ENCODE results near the gene MAP7D1.
"Not testable (repeated sequence)": the region's sequence is repeated elsewhere in the genome, so short reads cannot be mapped to it uniquely, and the experiment has no call there.

Gene MAP7D1

DNA sequence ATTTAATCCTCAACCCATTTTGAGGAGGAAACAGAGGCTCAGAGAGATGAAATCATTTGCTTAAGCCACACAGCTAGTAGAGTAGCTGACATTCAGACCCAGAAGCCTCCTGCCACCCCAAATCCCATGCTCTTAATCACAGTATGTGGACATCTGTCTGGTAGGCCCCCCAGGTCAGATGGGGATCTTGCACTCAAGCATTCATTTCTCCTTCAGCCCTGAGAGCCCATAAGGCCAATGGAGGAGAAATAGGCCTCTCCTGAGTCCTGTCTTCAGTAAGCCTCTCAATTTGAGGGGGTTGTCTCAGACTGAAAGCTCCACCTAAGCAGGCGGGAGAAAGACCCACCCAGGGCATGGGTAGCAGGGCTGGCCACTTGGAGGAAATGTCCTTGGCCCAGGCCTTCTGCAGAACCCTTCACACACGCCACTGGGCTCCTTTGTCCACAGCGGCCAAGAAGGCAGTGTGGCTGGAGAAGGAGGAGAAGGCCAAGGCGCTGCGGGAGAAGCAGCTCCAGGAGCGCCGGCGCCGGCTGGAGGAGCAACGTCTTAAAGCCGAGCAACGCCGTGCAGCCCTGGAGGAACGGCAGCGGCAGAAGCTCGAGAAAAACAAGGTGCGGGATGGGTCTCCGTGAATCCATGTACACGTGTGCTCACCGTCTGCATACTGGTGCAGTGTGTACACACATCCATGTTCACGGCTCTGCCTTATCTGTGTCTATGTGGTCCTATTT, 16.2 kb downstream of the MAP7D1 start:
- DNase-seq, result no peak

DNA sequence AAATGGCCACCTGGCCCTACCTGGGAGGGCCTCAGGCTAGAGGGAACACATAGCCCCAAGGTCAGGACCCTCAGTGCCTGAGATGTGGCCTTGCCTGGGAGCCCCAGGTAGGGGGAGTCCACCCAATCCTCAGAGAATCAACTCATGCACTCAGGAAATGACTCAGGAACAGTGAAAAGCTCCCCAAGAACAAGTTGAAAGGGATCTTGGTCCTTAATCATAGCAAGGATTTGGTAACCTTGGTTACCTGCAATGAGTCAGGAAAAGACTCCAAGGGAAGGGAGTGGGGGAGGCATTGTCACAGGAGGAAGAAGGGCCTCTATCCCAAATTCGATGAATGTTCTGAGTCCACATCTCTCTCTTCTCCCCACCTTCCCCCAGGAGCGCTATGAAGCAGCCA, 17.0 kb downstream of the MAP7D1 start:
- no peak for DNase-seq

GRCh38 chr1:36174713-36175112, 18.8 kb downstream of the MAP7D1 start:
- no peak for DNase-seq

GRCh38 chr1:36175137-36176095, 19.5 kb downstream of the MAP7D1 start:
- DNase-seq, result no peak

DNA sequence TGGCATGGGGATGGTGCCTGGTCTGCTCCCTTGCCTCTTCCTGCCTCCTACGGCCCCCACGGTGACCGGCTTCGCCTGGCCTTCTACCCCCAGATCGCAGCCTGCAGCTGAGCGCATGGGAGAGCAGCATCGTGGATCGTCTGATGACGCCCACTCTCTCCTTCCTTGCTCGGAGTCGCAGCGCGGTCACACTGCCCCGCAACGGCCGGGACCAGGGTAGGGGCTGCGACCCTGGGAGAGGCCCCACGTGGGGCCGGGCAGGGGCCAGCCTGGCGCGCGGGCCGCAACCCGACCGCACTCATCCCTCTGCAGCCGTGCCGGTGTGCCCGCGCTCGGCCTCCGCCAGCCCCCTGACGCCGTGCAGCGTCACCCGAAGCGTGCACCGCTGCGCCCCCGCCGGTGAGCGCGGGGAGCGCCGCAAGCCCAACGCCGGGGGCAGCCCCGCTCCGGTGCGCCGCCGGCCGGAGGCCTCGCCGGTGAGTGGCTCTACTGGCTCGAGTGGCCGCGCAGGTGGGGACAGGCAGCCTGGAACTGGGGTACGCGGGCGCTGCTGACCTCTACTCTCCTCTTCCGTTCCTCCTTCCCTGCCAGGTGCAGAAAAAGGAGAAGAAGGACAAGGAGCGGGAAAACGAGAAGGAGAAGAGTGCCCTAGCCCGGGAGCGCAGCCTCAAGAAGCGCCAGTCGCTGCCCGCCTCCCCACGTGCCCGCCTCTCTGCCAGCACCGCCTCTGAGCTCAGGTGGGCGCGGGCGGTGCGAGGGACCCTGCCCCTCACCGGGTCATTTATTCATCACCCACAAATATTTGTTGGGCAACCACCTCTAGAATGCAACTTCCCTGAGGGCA, 20.4 kb downstream of the MAP7D1 start:
- DNase-seq, result peak; percentile 46

GRCh38 chr1:36177589-36178431, 21.9 kb downstream of the MAP7D1 start:
- no peak for DNase-seq

DNA sequence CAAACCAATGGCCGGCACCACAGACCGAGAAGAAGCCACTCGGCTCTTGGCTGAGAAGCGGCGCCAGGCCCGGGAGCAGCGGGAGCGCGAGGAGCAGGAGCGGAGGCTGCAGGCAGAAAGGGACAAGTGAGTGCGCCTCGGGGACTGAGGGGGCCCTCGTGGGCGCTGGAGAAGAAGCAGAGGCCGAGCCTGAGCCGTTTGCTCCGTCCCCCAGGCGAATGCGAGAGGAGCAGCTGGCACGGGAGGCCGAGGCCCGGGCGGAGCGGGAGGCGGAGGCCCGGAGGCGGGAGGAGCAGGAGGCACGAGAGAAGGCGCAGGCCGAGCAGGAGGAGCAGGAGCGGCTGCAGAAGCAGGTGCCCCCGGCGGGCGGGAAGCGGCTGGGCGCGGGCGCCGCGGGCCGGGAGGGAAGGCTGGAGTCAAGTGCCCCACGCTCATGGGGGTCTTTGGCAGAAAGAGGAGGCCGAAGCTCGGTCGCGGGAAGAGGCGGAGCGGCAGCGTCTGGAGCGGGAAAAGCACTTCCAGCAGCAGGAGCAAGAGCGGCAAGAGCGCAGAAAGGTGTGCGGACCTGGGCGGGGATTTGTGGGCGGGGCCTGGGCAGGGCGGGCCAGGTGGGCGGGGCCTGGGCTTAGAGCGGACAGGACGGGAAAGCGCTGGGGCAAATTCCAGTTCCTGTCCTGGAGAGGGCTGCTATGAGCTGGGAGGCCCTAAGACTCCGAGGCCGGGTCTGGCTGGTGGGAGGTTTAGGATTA, 22.7 kb downstream of the MAP7D1 start:
- no peak for DNase-seq

DNA sequence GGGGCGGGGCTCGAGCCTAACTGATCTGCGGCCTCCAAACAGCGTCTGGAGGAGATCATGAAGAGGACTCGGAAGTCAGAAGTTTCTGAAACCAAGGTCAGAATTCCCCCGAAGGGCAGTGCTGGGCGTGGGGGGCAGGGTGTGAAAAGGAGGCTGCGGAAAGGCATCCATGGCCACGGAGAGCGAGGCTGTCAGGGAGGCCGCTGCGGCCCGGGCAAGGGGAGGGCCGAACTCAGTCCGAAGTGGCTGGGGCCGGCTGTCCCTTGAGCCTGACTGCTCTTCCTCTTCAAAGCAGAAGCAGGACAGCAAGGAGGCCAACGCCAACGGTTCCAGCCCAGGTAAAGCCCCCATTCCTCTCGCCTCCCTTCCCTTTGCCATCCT, 23.2 kb downstream of the MAP7D1 start:
- no peak for DNase-seq

GRCh38 chr1:36182734-36183133, 26.8 kb downstream of the MAP7D1 start:
- DNase-seq, result no peak

DNA sequence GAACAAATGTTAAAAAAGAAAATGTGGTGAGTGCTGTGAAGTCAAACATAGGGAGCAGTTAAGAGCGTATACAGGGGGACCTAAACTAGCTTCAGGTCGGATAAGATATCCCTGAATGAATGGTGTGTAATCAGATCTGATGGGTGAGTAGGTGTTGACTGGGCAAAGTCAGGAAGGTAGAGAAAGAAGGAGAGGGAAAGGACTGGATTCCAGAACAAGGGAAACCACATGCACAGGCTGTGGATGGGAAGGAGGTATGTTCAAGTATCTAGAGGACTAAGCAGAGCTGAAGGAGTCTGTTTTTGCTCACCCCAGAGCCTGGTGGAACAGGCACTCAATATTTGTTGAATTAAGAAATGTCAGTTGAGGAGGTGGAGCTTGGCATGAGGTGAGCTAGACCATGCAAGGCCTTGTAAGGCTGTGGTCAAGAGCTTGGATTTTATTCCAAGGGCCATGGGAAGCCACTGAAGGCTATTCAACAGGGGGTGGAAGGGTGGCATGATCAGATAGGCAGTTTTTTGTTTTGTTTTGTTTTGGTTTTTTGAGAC, 27.4 kb downstream of the MAP7D1 start:
- no peak for DNase-seq

DNA sequence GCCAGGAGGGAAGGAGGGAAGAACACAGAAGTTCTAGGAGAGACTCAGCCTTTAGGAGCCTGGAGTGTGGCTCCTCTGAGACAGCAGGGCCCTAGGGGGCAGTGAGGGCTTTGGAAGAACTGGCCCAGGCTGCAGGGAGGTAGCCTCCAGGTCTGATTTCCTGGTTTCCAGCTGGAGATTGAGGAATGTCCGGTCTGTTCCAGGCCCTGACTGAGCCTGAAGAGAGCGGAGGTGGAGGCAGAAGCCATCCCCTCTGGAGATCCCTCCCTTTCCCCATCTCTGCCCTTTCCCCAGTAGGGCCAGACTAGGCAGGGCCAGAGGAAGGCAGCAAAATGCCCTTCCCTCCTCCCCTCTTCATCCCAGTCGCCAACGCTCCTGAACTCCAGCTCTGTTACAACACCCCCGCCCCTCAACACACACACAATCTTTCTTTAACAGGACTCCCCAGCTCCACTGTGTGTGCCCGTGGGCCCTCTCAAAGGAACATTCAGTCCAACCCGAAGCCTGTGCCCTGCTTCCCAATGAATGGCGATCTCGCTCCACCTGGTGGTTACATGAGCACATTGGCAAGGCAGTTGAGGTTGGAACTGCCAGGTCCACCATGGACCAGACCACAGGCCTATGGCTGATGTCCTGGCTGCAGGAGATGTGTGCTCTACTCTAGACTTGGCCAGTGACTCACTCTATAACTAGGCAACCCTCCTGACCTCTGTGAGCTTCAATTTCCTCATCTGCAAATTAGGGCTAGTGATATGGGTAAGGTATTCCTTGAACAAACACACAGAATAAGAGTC, 32.0 kb downstream of the MAP7D1 start:
- peak; percentile 81 for DNase-seq

GRCh38 chr1:36196805-36197204, 40.8 kb downstream of the MAP7D1 start:
- not testable (repeated sequence) for DNase-seq

GRCh38 chr1:36198641-36199040, 42.7 kb downstream of the MAP7D1 start:
- no peak for DNase-seq

- DNase-seq, result no peak
Observed at GRCh38 chr1:36199934-36200741, 44.2 kb downstream of the MAP7D1 start.

- DNase-seq, result no peak
Observed at GRCh38 chr1:36203027-36203553, 47.1 kb downstream of the MAP7D1 start.

GRCh38 chr1:36203554-36204346, 47.8 kb downstream of the MAP7D1 start:
- DNase-seq, result peak; percentile 36

DNA sequence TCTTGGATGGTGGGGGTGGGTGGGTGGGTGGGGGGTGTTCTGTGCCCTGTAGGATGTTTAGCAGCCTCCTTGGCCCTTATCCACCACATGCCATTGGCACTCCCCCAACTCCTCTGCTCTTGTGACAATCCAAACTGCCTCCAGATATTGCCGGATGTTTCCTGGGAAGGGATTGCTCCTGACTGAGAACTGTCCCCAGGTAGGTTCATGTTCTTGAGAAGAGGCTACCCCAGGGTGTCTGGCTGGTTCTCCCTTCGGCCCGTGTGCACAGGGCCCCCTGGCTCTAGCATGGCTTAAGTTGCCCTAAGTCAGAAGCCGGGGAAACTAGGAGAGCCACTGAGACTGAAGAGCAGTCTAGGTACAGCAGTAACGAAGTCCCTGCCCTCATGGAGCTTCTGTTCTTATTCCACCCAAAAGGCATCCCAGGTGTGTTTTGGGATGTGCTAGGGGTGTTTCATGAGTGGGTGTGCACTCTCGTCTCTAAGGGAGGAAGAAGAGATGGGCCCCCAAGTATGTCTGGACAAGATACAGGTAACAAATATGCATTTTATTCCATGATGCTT, 48.5 kb downstream of the MAP7D1 start:
- no peak for DNase-seq

DNA sequence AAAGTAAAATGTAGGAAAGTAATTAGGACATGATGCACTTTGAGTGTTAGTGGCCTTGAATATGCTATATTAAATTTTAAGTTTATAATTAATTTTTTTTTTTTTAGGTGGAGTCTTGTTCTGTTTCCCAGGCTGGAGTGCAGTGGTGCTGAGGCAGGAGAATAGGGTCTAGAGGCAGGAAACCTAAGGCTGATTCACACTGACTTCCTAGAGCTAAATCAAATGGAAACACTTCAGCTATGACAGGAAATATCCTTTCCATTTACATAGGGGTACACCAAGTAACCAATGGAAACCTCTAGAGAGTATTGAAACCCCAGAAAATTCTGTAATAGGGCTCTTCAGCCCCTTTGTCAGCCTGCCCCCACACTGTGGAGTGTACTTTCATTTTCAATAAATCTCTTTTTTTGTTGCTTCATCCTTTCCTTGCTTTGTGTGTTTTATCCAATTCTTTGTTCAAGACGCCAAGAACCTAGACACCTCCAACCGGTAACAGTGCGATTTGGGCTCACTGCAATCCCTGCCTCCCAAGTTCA, 50.4 kb downstream of the MAP7D1 start:
- no peak for DNase-seq
